HCT116 (cell line): ENCODE results near the gene HDAC10. TPM values are rescaled to one million over a fixed set of nuclear protein-coding genes. Genes with fewer than 3 reads are reported as not detected.

Experiments
- ATAC-seq: fragments of 200-7000 bp; cut with Tn5 transposase; 2 replicates; pipeline ENCODE4 v1.9.1; 2020; ENCODE audit warnings: mild to moderate bottlenecking, moderate library complexity
- BruUV-seq: library from RNA; stranded (reverse); fragments of 400-500 nt; replicated peaks from 2 replicates; lab custom pipeline; 2021; lab: Mats Ljungman, UMichigan
- CTCF ChIA-PET: fragments of 300-600 bp; sonication (Branson Sonifier 250); formaldehyde crosslinking; loops from one replicate; lab custom pipeline; 2021; ENCODE audit warnings: antibody characterized with exemption; lab: Charles Lee
- POLR2A ChIA-PET: fragments of 300-600, 350-600 bp; sonication (Branson Sonifier 250); formaldehyde crosslinking; loops from one replicate; lab custom pipeline; 2021; ENCODE audit warnings: antibody characterized with exemption; lab: Charles Lee
- RAD21 ChIA-PET, 2 experiments: fragments of 300-600 bp; sonication (Branson Sonifier 250); formaldehyde crosslinking; loops; one replicate each; lab custom pipeline; 2023; ENCODE audit warnings: low total read pairs in 2 of 2; ENCODE audit not compliant: uncharacterized antibody in 2 of 2, unreplicated experiment in 2 of 2, low non-redundant PET in 1 of 2; lab: Charles Lee
- DNase-seq: peaks from one replicate; pipeline ENCODE4 v3.0.0-alpha.2; 2010; ENCODE audit warnings: low read depth, low spot score
- H2AFZ ChIP-seq: fragments of 200-600 bp; shearing (Covaris generic), sonication (generic); 2 replicates; pipeline ENCODE4 v1.6.1; 2017; ENCODE audit warnings: low read depth, mixed run types, mixed read lengths, antibody characterized with exemption, low read length; ENCODE audit not compliant: poor library complexity, severe bottlenecking
- H3K27ac ChIP-seq: 2 replicates; pipeline ENCODE4 v1.5.1; 2012; ENCODE audit warnings: low read depth, low read length
- H3K27me3 ChIP-seq: fragments of 200-600 bp; sonication (generic); 2 replicates; pipeline ENCODE4 v1.6.1; 2016; ENCODE audit warnings: mixed run types, low read length, mixed read lengths; ENCODE audit not compliant: insufficient read depth
- H3K36me3 ChIP-seq, 2 experiments: fragments of 200-500 bp in 1 of 2; fragments of 200-600 bp in 1 of 2; sonication (Bioruptor generic) in 1 of 2; sonication (generic) in 1 of 2; 2 replicates each; pipeline versions ENCODE4 v1.5.1 to v1.6.1; 2014 to 2016; ENCODE audit warnings: low read length in 2 of 2, inconsistent platforms in 1 of 2, mixed read lengths in 1 of 2, mixed run types in 1 of 2; ENCODE audit not compliant: insufficient read depth in 2 of 2, control insufficient read depth in 1 of 2
- H3K4me1 ChIP-seq, 2 experiments: fragments of 200-600 bp in 1 of 2; sonication (generic) in 1 of 2; 2 replicates each; pipeline versions ENCODE4 v1.5.1 to v1.6.1; 2012 to 2017; ENCODE audit warnings: low read length in 2 of 2, inconsistent platforms in 1 of 2, mild to moderate bottlenecking in 1 of 2, mixed read lengths in 1 of 2, mixed run types in 1 of 2, moderate library complexity in 1 of 2; ENCODE audit not compliant: insufficient read depth in 2 of 2, control insufficient read depth in 1 of 2
- H3K4me2 ChIP-seq: fragments of 200-600 bp; sonication (generic); 2 replicates; pipeline ENCODE4 v1.6.1; 2017; ENCODE audit warnings: mixed run types, low read length, mixed read lengths
- H3K4me3 ChIP-seq, 2 experiments: fragments of 200-600 bp in 1 of 2; sonication (generic) in 1 of 2; replicated peaks in 1 of 2; 2 replicates each; pipeline ENCODE4 v1.5.1; 2011 to 2016; ENCODE audit warnings: low read length in 2 of 2, control low read depth in 1 of 2, low read depth in 1 of 2, mild to moderate bottlenecking in 1 of 2, mixed read lengths in 1 of 2, mixed run types in 1 of 2
- H3K79me2 ChIP-seq: fragments of 200-600 bp; sonication (generic); 2 replicates; pipeline ENCODE4 v1.6.1; 2017; ENCODE audit warnings: mild to moderate bottlenecking, mixed run types, low read length, moderate library complexity, mixed read lengths; ENCODE audit not compliant: insufficient read depth
- H3K9ac ChIP-seq: fragments of 200-600 bp; sonication (generic); 2 replicates; pipeline ENCODE4 v1.6.1; 2016; ENCODE audit warnings: low read length, mixed read lengths
- H3K9me2 ChIP-seq: fragments of 200-600 bp; sonication (generic), shearing (Covaris generic); 2 replicates; pipeline ENCODE4 v1.6.1; 2017; ENCODE audit warnings: mixed run types, mild to moderate bottlenecking, moderate library complexity; ENCODE audit not compliant: insufficient read depth
- H3K9me3 ChIP-seq, 2 experiments: fragments of 200-500 bp in 1 of 2; fragments of 200-600 bp in 1 of 2; sonication (Bioruptor generic) in 1 of 2; sonication (generic) in 1 of 2; 2 replicates each; pipeline ENCODE4 v1.6.1; 2014 to 2017; ENCODE audit warnings: low read length in 2 of 2, mixed read lengths in 2 of 2, inconsistent platforms in 1 of 2, low read depth in 1 of 2, mild to moderate bottlenecking in 1 of 2, mixed run types in 1 of 2, moderate library complexity in 1 of 2; ENCODE audit not compliant: control insufficient read depth in 1 of 2, insufficient read depth in 1 of 2
- H4K20me1 ChIP-seq: fragments of 200-600 bp; sonication (generic), shearing (Covaris generic); 2 replicates; pipeline ENCODE4 v1.6.1; 2017; ENCODE audit warnings: mixed run types, mild to moderate bottlenecking, moderate library complexity; ENCODE audit not compliant: insufficient read depth
- EGR1 ChIP-seq: IDR thresholded peaks from 2 replicates; pipeline ENCODE4 v1.6.1; 2012; ENCODE audit warnings: low read depth
- MAX ChIP-seq: IDR thresholded peaks from 2 replicates; pipeline ENCODE4 v1.6.1; 2012
- POLR2A ChIP-seq: IDR thresholded peaks from 2 replicates; pipeline ENCODE4 v1.7.0; 2011; ENCODE audit warnings: borderline replicate concordance; ENCODE audit not compliant: insufficient read depth, insufficient read length; ENCODE audit errors: extremely low read depth
- POLR2AphosphoS5 ChIP-seq: IDR thresholded peaks from 2 replicates; pipeline ENCODE4 v1.6.1; 2011; ENCODE audit warnings: mild to moderate bottlenecking, low read depth, low read length, moderate library complexity
- REST ChIP-seq: IDR thresholded peaks from 2 replicates; pipeline ENCODE4 v1.6.1; 2012; ENCODE audit warnings: low read depth
- SP1 ChIP-seq: IDR thresholded peaks from 2 replicates; pipeline ENCODE4 v1.6.1; 2012; ENCODE audit warnings: low read depth
- intact Hi-C: fragments of 100-400 bp; cut with micrococcal nuclease; formaldehyde crosslinking; loops from 2 replicates; pipeline ENCODE4 v1.10.0; 2022
- total RNA-seq: library from RNA; stranded (reverse); gene quantifications from one replicate; pipeline ENCODE4 v1.2.1, GENCODE V29; 2021; ENCODE audit not compliant: unreplicated experiment

The HDAC10 gene
- total RNA-seq, 1 experiment from 2014 or later: 67.5 TPM

- Histone ChIP-seq H3K9me3 (no peaks in the 10 kb centered on the region), H3K4me2 (no peak overlapping the region), H3K4me3 (no peak overlapping the region), H4K20me1 (no peaks in the 10 kb centered on the region), H2AFZ (no peak overlapping the region), H3K9me2 (no peaks in the 10 kb centered on the region), H3K27ac (peak overlapping the region; percentile 26; the same call in 1 of the 2 replicates), H3K4me1 (peaks cover 31 to 39% of the 10 kb centered on the region in 2 experiments), H3K79me2 (peaks cover 17% of the 10 kb centered on the region), H3K9ac (no peak overlapping the region), H3K27me3 (no peaks in the 10 kb centered on the region), H3K36me3 (no peaks in the 10 kb centered on the region)
- RAD21 ChIA-PET: no interaction called here
- POLR2A ChIA-PET: no interaction called here
- CTCF ChIA-PET: interaction anchor here (1.1 kb wide), 1 partner anchor 12 kb away, joined by 3 read pairs; no protein-coding TSS in a partner anchor
- BruUV-seq: no TSS peak
- ATAC-seq: no peak
- no peak for TF ChIP-seq EGR1
- no peak for TF ChIP-seq SP1
- TF ChIP-seq REST: no peak
- TF ChIP-seq POLR2A: no peak
- no peak for TF ChIP-seq MAX
- no peak for TF ChIP-seq POLR2AphosphoS5
- DNase-seq: no peak
- intact Hi-C loops: no loop called here
Observed at GRCh38 chr22:50264104-50264745, 13.2 kb upstream of the HDAC10 start.
